ENCODE data around the gene PDE3B.

- TF ChIP-seq CTCF (IDR thresholded peaks at IDR 0.05 in 8 of 11, conservative IDR thresholded peaks at IDR 0.05 in 3 of 11) (no peak), POLR2AphosphoS5 (IDR thresholded peaks at IDR 0.05) (peak in 1 of 3 donors; percentile 68)
These were observed 251.3 kb downstream of the PDE3B start for GRCh38 chr11:14894657-14895598.
